ENCODE results near the gene EIF1.
A peak's percentile ranks its signal among the peaks of the same experiment; 100 is the strongest.

The EIF1 gene

GRCh38 chr17:41705271-41705991 is 16.7 kb downstream of the EIF1 start:
- no peak for DNase-seq

GRCh38 chr17:41707803-41708669 is 19.4 kb downstream of the EIF1 start:
- no peak for DNase-seq

DNA sequence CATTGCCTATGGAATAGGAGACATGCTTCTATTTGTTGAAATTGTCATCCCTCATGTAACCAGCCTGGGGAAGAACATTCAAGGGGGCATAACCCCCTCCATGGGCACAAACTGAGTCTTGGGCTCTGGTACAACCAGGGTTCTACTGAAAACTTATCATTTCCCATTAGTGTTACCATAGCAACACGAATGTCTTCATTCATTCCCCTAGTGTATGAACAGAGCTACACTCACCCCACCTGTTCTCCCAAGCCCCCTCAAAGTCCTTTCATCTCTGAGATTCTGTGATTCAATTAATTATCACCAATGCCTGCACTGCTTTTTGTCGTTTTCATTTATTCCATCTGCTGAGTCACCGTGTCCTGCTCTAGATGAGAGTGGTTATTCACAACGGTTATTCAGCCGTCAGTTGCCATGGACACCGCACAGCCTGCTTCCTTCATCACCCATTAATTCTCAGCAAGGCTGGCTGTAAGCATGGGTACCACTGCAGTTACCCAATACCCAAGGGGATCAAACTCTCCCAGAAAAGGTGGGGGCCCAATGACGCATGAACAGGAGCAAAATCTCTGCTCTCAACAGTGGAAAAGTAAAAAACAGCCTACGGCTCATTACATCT is 21.9 kb downstream of the EIF1 start:
- no peak for DNase-seq

- DNase-seq, result no peak
Measured at GRCh38 chr17:41711669-41712400, 23.1 kb downstream of the EIF1 start, which contains the start of gene GAST. Gene GAST (plus strand): TSS chr17:41712331. CDS start chr17:41715437, 3,106 bp downstream.

DNA sequence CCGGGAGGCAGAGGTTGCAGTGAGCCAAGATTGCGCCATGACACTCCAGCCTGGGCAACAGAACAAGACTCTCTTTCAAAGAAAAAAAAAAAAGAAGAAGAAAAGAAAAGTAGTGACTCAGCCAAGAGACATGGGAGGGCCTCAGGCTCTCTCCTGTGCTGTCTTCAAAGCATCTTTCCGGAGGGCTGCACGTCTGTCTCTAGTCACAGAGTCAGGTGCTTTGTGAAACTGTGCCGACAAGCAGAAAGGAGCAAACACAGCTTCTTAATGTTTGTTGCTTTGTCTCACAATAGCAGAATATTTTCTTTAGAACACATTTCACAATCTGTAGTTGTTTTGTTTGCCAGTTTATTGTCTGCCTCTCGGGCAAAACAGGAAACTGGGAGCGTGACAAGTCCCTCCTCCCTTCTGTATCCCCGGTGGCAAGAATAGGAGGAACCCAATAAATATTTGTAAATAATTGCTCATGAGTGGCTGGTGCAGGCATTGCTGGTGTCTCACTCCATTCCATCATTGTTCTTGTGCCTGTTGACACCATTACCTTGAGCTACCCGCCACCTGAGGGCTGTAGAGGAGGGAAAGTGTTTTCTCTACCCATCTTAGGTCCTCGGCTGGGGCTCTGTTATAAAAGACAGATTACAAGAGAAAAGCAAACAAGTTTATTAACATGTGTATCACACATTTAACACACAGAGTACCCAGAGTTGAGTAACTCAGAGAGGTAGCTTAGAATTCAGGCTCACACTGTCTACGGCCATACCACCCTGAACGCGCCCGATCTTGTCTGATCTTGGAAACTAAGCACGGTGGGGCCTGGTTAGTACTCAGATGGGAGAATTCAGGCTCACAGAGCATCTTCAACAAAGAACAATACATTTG is 29.0 kb downstream of the EIF1 start:
- peak; percentile 7 for DNase-seq

- DNase-seq, result no peak
Measured at GRCh38 chr17:41718287-41718645, 29.6 kb downstream of the EIF1 start.

DNA sequence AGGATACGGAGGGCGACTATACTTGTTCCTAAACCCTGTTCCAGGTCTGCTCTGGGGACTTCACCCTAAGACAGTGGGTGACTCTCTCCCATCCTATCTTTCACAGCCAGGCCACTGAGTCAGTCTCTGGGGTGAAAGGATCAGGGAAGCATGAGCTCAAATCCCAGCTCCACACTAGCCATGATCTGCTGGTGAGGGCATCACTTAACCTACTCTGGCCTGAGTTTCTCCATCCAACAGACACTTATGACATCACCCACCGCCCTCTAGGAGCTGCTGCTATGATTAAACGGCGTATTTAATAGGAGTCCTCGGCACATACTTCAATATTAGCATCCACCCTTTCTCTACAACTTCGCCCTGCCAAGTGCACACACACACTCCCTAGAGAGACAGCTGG is 33.5 kb downstream of the EIF1 start:
- no peak for DNase-seq

- DNase-seq, result no peak
Measured at GRCh38 chr17:41723801-41724475, 35.3 kb downstream of the EIF1 start.

DNA sequence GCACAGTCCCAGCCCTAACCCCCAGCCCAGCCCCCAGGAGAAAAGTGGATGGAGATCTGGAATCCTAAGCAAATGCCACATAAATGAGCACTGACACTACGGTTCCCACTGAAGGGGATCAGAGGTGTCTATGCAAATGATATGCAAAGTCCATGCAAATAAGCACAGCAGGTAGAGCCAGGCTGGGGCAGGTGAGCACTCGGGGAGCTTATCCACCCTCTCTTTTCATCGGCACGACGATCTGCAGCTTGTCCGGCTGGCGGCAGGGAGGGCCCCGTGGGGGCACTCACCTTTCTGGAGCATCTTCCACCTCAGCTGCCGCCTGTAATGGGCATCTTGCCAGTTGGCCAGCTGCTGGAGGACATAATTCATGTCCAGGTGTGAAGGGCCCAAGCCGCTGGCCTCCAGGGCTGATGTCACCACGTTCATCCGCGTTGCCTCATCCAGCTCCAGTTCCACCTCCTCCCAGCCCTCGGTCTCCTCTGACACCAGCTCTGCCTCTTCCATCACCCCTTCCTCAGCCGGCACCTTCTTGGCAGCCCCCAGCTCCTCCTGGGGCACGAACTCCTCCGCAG is 35.9 kb downstream of the EIF1 start:
- no peak for DNase-seq

- no peak for DNase-seq
Measured at GRCh38 chr17:41725134-41725533, 36.4 kb downstream of the EIF1 start.

- DNase-seq, result no peak
Measured at GRCh38 chr17:41728056-41728455, 39.4 kb downstream of the EIF1 start.

DNA sequence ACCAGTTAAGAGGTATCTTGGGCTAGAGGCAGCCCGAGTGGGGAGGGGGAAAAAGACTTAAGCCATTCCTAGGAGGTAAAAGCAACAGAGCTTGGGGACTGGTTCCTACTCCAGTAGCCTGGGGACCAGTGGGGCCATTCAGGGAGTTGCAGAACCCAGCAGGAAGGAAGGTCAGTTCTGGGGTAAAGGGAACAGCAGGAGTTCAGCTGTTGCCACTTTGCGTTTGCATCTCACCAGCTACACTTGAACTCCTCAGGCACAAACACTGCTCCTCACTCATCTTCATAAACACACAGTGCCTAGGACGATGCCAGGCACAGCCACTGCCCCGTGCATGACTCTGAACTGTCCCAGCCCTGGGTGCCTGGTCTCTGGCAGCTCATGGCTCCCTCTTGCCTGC is 41.8 kb downstream of the EIF1 start:
- no peak for DNase-seq

GRCh38 chr17:41731836-41732235 is 43.2 kb downstream of the EIF1 start:
- DNase-seq, result no peak

DNA sequence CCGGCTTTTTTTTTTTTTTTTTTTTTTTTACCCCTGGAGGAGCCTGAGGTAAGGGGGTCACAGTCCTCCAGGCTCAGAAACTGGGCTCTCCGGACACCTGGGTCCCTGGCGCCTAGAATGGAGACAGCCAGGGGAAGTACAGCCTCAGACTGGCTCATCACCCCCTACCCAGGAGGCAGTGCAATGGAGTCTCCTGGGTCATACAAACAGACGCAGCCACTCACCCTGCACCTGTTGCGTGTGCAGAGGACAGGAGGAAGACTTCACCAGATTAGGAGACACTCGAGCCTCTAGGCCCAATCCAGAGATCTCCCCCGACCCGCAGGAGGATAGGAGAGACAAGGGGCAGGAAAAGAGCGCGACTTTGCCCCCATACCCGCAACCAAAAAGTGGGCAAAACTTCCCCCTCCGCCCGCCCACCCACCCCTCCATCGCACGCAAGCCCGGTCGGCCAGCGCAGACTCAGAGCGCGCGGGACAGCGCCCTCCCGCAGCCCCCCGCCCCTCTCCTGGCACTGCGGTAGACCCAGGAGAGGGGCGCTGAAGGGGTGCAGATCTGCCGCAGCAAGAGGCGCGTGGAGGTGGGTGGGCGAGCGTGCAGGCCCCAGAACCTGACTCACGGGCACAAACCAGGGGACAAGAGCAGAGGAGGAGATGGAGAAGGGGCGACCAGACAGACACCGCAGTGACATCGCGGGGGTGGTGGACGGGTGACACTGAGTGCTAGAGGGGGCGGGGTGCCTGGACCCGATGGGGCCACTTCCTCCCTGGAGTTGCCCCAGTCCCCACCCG is 44.9 kb downstream of the EIF1 start:
- no peak for DNase-seq

DNA sequence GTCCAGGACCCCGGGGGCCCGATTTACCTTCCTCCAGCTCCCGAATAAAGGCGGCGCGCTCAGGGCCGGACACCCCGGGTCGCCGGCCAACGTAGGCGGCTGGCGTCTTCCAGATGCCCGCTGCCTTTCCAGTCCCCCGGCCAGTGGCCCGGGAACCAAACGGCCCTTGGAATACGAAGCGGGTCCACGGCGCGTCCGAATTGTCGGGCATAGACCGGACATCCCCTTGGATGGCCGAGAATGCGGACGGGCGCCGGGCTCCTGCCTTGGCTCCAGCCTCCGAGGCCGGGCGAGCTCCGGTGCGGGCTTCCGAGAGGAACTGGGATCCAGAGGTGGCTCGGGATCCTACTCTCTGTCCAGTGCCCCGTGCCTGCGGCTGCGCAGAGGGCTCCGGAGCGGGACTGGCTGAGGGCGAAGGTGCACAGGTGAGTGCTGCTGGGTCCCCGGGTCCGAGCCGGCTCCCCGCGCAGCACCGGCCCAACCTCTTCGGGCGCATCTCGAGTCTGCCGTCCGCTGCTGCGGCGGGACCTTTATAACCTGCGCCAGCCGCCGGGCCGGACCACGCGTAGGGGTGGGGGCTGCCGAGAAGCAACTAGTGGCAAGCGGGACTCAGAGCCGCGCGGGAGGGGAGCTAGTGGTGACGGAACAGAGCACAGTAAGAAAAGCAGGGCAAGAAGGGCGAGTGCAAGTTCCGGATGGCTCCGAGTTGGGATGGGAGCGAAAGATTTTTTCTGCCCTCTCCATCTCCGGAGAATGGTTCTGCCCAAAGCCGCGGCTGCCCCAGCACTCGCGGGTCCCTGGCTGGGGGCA is 45.7 kb downstream of the EIF1 start, which contains the start of gene HAP1:
TSS of gene HAP1 (minus strand) at position 505 of the 810 bp plus-strand sequence. CDS start at position 496, 9 bp downstream.
- peak; percentile 10 for DNase-seq

- DNase-seq, result no peak
Measured at GRCh38 chr17:41734949-41735313, 46.2 kb downstream of the EIF1 start.

DNA sequence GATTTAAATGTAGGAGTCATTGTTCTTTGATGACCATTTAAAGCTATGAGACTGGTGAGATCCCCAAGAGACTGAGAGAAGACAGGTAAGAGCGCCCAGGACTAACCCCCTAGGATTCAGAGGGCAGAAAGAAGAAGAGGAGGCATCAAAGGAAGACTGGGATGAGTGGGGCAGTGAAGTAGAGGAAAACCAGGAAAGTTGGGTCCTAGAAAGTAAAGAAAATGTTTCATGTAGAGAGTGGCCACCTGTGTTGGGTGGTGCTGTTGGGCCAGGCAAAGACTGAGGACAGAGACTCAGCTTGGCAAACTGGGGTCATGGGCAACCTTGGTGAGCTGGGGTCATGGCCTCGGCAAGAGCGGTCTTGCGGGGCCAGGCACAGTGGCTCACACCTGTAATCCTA is 47.1 kb downstream of the EIF1 start:
- no peak for DNase-seq

DNA sequence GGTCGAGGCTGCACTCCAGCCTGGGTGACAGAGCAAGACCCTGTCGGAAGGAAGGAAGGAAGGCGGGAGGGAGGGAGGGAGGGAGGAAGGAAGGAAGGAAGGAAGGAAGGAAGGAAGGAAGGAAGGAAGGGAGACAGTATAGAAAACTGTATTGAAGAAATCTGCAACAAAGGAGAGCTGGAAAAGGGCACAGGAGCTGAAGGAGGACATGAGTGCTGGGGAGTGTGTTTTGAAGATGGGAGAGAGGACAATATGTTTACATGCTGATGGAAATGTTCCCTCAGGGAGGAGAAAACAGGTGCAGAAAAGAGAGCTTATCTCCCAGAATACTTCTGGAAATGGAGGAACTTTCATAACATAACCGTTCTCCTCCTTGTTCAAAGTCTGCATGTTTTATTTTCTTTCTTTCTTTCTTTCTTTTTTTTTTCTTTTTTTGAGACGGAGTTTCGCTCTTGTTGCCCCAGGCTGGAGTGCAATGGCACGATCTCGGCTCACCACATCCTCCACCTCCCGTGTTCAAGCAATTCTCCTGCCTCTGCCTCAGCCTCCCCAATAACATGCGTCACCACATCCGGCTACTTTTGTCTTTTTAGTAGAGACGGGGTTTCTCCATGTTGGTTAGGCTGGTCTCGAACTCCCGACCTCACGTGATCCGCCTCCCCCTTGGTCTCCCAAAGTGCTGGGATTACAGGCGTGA is 48.4 kb downstream of the EIF1 start:
- DNase-seq, result no peak

DNA sequence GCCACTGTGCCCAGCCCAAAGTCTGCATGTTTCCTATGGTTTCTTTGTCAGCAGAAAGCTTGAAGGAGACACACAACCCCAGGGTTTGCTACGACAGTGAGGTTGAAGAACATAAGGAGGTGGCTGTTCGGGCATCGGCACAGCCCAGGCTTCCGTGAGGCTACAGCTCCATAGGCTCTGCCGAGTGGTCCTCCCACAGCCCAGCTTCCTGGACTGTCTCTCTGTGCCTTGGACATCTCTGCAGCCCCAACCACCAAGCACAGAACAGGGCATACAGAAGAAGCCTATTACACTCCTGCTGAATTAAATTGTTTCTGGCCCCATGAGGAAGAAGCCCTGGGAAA is 49.0 kb downstream of the EIF1 start:
- peak; percentile 2 for DNase-seq
